ENCODE data around the gene LRATD1.

The LRATD1 gene

GRCh38 chr2:14677039-14677438, 44.5 kb downstream of the LRATD1 start:
- H3K4me3 ChIP-seq (ENCODE audit: low read depth, low read length): no peak overlapping the region
- H3K4me1 ChIP-seq (ENCODE audit: control insufficient read depth, insufficient read depth, low read length): no peaks in the 10 kb centered on the region
- CTCF ChIA-PET: no interaction called here
- no peaks in the 10 kb centered on the region for H3K9me3 ChIP-seq (ENCODE audit: control insufficient read depth, insufficient read depth, low read depth, low read length)
- POLR2A ChIA-PET: no interaction called here
- no peaks in the 10 kb centered on the region for H3K36me3 ChIP-seq (ENCODE audit: control insufficient read depth in 2 of 2, insufficient read depth in 1 of 2, low read length in 2 of 2)
- TF ChIP-seq REST (tag by site-specific recombination; IDR thresholded peaks at IDR 0.05): peak; percentile 86
- no peak for TF ChIP-seq ZSCAN16 (tag by site-specific recombination; IDR thresholded peaks at IDR 0.05)
- H3K27ac ChIP-seq (ENCODE audit: extremely low read depth, low read depth, low read length): no peak overlapping the region

GRCh38 chr2:14678761-14679160, 46.2 kb downstream of the LRATD1 start:
- Histone ChIP-seq H3K9me3 (ENCODE audit: control insufficient read depth, insufficient read depth, low read depth, low read length) (no peaks in the 10 kb centered on the region), H3K4me3 (ENCODE audit: low read depth, low read length) (no peak overlapping the region), H3K4me1 (ENCODE audit: control insufficient read depth, insufficient read depth, low read length) (no peaks in the 10 kb centered on the region), H3K36me3 (ENCODE audit: control insufficient read depth in 2 of 2, insufficient read depth in 1 of 2, low read length in 2 of 2) (no peaks in the 10 kb centered on the region), H3K27ac (ENCODE audit: extremely low read depth, low read depth, low read length) (no peak overlapping the region)
- CTCF ChIA-PET: interaction anchor here (0.7 kb wide), 1 partner anchor 13 kb away, joined by 3 read pairs; no protein-coding TSS in a partner anchor
- TF ChIP-seq ZNF48 (tag by site-specific recombination; IDR thresholded peaks at IDR 0.05): no peak
- no peak for TF ChIP-seq ZNF155 (tag by site-specific recombination; IDR thresholded peaks at IDR 0.05)
- no peak for TF ChIP-seq ZNF202 (tag by site-specific recombination; IDR thresholded peaks at IDR 0.05; ENCODE audit: borderline replicate concordance)
- no peak for TF ChIP-seq ZNF114 (tag by site-specific recombination; IDR thresholded peaks at IDR 0.05)
- no peak for TF ChIP-seq ZNF10 (tag by site-specific recombination; IDR thresholded peaks at IDR 0.05)
- no peak for TF ChIP-seq ZNF521 (tag by site-specific recombination; IDR thresholded peaks at IDR 0.05)
- TF ChIP-seq ZNF112 (tag by site-specific recombination; IDR thresholded peaks at IDR 0.05): no peak
- TF ChIP-seq BCL11A (tag by site-specific recombination; IDR thresholded peaks at IDR 0.05; ENCODE audit: low read depth): no peak
- no peak for TF ChIP-seq KLF9 (tag by site-specific recombination; IDR thresholded peaks at IDR 0.05; ENCODE audit: low read depth)
- TF ChIP-seq ZNF324 (tag by site-specific recombination; IDR thresholded peaks at IDR 0.05): no peak
- no peak for TF ChIP-seq ZBTB11 (tag by site-specific recombination; conservative IDR thresholded peaks at IDR 0.05; ENCODE audit: low read depth)
- no peak for TF ChIP-seq GLI4 (tag by site-specific recombination; IDR thresholded peaks at IDR 0.05)
- TF ChIP-seq ZNF175 (tag by site-specific recombination; IDR thresholded peaks at IDR 0.05): no peak
- no peak for TF ChIP-seq ZBTB44 (tag by site-specific recombination; IDR thresholded peaks at IDR 0.05)
- no peak for TF ChIP-seq ZNF626 (tag by site-specific recombination; IDR thresholded peaks at IDR 0.05)
- TF ChIP-seq GLIS2 (tag by site-specific recombination; IDR thresholded peaks at IDR 0.05): no peak
- POLR2A ChIA-PET: no interaction called here

Data from HEK293 (cell line).